Naive thymus-derived CD8-positive, alpha-beta T cell (primary cell): ENCODE data around the gene DYNC2H1. TPM values are rescaled to one million over a fixed set of nuclear protein-coding genes. Genes with fewer than 3 reads are reported as not detected.

ENCODE experiments used
- ATAC-seq, 2 donors: fragments of 150-1000 bp; cut with Tn5 transposase in 1 of 2; sonication (Bioruptor Pico), chemical (Tn5 transposase) in 1 of 2; 1 replicate in 1 of 2; 2 replicates in 1 of 2; pipeline ENCODE4 v1.10.0; 2021; ENCODE audit warnings: mild to moderate bottlenecking in 2 of 2, moderate library complexity in 2 of 2
- POLR2A ChIA-PET: fragments of 350-600 bp; sonication (Branson Sonifier 250); formaldehyde crosslinking; loops from one replicate; lab custom pipeline; 2021; ENCODE audit warnings: antibody characterized with exemption; lab: Charles Lee
- DNase-seq, 10 donors: peaks; one replicate each; pipeline versions ENCODE4 v3.0.0 to v3.0.0-alpha.2; 2020 to 2022
- H3K27ac Mint-ChIP-seq, 10 donors: one replicate each; pipeline ENCODE4 v1.8.0; 2020 to 2022; ENCODE audit warnings: mild to moderate bottlenecking in 10 of 10, mixed read lengths in 10 of 10, moderate library complexity in 4 of 10, inconsistent platforms in 1 of 10
- H3K27me3 Mint-ChIP-seq, 5 donors: one replicate each; pipeline ENCODE4 v1.8.0; 2021 to 2022; ENCODE audit warnings: mixed read lengths in 5 of 5
- H3K36me3 Mint-ChIP-seq, 3 donors: one replicate each; pipeline ENCODE4 v1.8.0; 2020 to 2022; ENCODE audit warnings: mixed read lengths in 3 of 3, mild to moderate bottlenecking in 2 of 3, inconsistent platforms in 1 of 3
- H3K4me1 Mint-ChIP-seq, 4 donors: one replicate each; pipeline ENCODE4 v1.8.0; 2021 to 2022; ENCODE audit warnings: mixed read lengths in 4 of 4
- H3K4me3 Mint-ChIP-seq, 10 donors: one replicate each; pipeline ENCODE4 v1.8.0; 2020 to 2022; ENCODE audit warnings: mild to moderate bottlenecking in 10 of 10, mixed read lengths in 10 of 10, moderate library complexity in 6 of 10, inconsistent platforms in 1 of 10
- H3K9me3 Mint-ChIP-seq, 9 donors: one replicate each; pipeline ENCODE4 v1.8.0; 2020 to 2022; ENCODE audit warnings: mixed read lengths in 9 of 9, mild to moderate bottlenecking in 3 of 9, inconsistent platforms in 1 of 9, moderate library complexity in 1 of 9
- polyA plus RNA-seq, 3 donors: library from polyadenylated mRNA; unstranded; fragments of 300-500 nt; fragmentation: Illumina TruSeq; gene quantifications; one replicate each; pipeline ENCODE4 v1.2.3, GENCODE V29; 2021
- total RNA-seq, 8 experiments: library from RNA in 2 of 8; stranded (reverse) in 2 of 8; gene quantifications; one replicate each; pipeline ENCODE4 v1.2.3 and lab custom pipeline; 2021 to 2026

The DYNC2H1 gene
- total and polyA plus RNA-seq, 5 experiments from 2014 or later: 0.54 to 3.2 (median 0.99) TPM

- H3K27ac Mint-ChIP-seq: no peak overlapping the region
- no peak for ATAC-seq
- H3K4me3 Mint-ChIP-seq: no peak overlapping the region
- H3K27me3 Mint-ChIP-seq: no peaks in the 10 kb centered on the region
- POLR2A ChIA-PET: no interaction called here
- H3K36me3 Mint-ChIP-seq: peaks cover 0 to 3% (median 0%) of the 10 kb centered on the region in 3 donors
- H3K9me3 Mint-ChIP-seq: no peaks in the 10 kb centered on the region
- no peak for DNase-seq
- H3K4me1 Mint-ChIP-seq: no peaks in the 10 kb centered on the region
Measured at GRCh38 chr11:103317118-103317517, 207.9 kb downstream of the DYNC2H1 start.

DNA sequence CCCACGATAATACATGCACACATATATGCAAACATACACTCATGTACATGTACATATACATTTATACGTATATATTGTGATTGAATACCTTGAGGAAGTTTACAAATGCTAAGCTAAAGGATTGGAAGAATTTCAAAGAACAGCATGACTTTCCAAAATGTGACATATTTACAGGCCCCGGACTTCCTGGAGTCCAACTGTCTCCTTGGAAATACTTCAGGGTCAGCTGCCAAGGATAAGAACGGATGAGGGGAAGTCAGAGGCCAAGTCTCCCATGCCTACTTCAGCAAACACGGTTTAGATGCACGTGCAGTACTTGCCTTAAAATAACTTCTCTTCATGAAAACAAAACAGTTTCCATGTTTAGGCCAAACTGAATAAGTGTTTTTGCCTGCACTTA lies 213.6 kb downstream of the DYNC2H1 start:
- POLR2A ChIA-PET: no interaction called here
- Mint-ChIP-seq H3K36me3 (peaks cover 5 to 9% (median 6%) of the 10 kb centered on the region in 3 donors), H3K27me3 (no peaks in the 10 kb centered on the region), H3K27ac (no peak overlapping the region), H3K4me3 (no peak overlapping the region), H3K9me3 (no peaks in the 10 kb centered on the region), H3K4me1 (peaks cover 3 to 9% (median 7%) of the 10 kb centered on the region in 4 donors)
- DNase-seq: no peak
- no peak for ATAC-seq

- POLR2A ChIA-PET: no interaction called here
- DNase-seq (no peak), ATAC-seq (no peak)
- Mint-ChIP-seq H3K9me3 (no peaks in the 10 kb centered on the region), H3K36me3 (peaks cover 5 to 10% (median 6%) of the 10 kb centered on the region in 3 donors), H3K27ac (no peak overlapping the region), H3K4me3 (peak overlapping the region in 1 of 10 donors; percentile 3), H3K4me1 (peaks cover 3 to 9% (median 7%) of the 10 kb centered on the region in 4 donors), H3K27me3 (peaks cover 0 to 5% (median 0%) of the 10 kb centered on the region in 5 donors)
Measured at GRCh38 chr11:103325686-103326069, 216.5 kb downstream of the DYNC2H1 start.

DNA sequence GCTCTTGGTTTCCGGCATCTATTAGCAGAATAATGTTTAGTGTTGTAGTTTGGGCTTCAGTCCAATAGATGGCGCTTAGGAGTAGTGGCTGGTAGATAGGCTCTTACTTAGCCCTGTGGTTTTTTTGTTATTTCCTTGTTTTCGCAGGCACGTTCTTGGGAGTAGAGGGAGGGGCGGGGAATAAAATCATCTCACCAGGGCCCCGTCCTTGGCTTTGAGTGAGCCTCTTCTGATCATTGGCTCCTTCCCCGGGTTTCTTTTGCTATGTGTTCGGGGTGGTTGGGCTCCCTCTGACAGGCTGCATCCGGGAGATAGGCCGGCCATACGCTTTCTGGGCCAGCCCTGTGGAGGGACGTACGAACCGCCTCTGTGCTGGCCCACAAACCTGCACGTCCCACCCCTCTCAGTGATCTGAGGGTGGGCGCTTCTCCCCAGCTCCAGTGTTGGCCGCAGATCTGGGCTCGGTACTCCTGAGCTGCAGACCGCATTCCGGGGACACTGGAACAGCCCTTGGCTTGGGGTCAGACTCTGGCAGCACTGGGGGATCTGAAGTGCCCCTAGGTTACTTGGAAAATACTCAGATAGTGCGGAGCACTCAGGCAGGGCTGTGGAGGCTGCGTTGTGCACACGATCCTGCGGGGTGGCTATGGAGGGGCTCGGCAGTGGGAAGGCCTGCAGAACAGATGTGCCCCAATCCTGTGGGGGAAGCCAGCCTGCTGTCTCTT lies 217.0 kb downstream of the DYNC2H1 start:
- peak in 5 of 10 donors; percentile 2 to 29 (median 15) for DNase-seq
- Mint-ChIP-seq H3K27ac (no peak overlapping the region), H3K4me1 (peaks cover 3 to 9% (median 7%) of the 10 kb centered on the region in 4 donors), H3K4me3 (peak overlapping the region in 1 of 10 donors; percentile 26), H3K36me3 (peaks cover 5 to 10% (median 6%) of the 10 kb centered on the region in 3 donors), H3K27me3 (peaks cover 0 to 6% (median 0%) of the 10 kb centered on the region in 5 donors), H3K9me3 (peaks cover 0 to under 1% (median 0%) of the 10 kb centered on the region in 9 donors)
- POLR2A ChIA-PET: no interaction called here
- ATAC-seq: peak in 1 of 2 donors; percentile 27

DNA sequence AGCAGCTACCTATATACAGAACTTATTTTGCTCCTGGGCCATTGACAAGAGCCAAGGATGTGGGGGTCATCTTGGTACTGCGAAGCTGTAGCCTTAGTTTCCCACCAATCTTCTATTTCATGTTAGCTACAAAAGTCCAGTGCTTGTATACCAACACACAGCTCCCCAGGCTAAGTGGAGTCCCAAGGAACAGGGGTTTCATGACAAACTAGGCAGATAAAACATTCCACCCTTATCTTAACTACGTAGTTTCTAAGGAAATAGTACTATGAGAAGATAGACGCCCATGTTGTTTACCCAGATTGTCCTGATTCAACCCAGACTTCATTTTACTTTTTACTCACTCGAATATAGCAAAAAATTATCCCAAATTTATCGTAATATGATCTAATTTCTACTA lies 218.5 kb downstream of the DYNC2H1 start:
- ATAC-seq (no peak), DNase-seq (no peak)
- H3K4me3 Mint-ChIP-seq: no peak overlapping the region
- no peak overlapping the region for H3K27ac Mint-ChIP-seq
- H3K9me3 Mint-ChIP-seq: peaks cover 0 to 6% (median 0%) of the 10 kb centered on the region in 9 donors
- peaks cover 5 to 10% (median 6%) of the 10 kb centered on the region in 3 donors for H3K36me3 Mint-ChIP-seq
- peaks cover 3 to 9% (median 9%) of the 10 kb centered on the region in 4 donors for H3K4me1 Mint-ChIP-seq
- POLR2A ChIA-PET: interaction anchor here (1.1 kb wide), 1 partner anchor 66 kb away, joined by 3 read pairs; no protein-coding TSS in a partner anchor
- H3K27me3 Mint-ChIP-seq: peaks cover 0 to 9% (median 0%) of the 10 kb centered on the region in 5 donors

DNA sequence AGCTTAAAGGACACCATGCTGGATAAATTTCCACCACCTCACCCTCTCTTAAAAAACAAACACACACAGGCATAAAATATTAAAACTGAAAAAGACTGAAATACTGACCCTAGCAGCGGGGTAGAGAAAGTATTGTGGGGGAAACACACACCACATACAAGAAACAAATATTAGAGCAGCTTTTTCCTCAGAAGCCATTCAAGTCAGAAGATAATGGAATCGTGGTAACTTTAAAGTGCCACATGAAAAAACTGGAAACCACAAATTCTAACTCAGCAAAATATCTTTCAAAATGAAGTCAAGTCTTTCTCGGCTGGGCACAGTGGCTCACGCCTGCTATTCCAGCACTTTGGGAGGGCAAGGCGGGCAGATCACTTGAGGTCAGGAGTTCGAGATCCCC lies 223.2 kb downstream of the DYNC2H1 start:
- no peak for ATAC-seq
- H3K27ac Mint-ChIP-seq: no peak overlapping the region
- POLR2A ChIA-PET: no interaction called here

DNA sequence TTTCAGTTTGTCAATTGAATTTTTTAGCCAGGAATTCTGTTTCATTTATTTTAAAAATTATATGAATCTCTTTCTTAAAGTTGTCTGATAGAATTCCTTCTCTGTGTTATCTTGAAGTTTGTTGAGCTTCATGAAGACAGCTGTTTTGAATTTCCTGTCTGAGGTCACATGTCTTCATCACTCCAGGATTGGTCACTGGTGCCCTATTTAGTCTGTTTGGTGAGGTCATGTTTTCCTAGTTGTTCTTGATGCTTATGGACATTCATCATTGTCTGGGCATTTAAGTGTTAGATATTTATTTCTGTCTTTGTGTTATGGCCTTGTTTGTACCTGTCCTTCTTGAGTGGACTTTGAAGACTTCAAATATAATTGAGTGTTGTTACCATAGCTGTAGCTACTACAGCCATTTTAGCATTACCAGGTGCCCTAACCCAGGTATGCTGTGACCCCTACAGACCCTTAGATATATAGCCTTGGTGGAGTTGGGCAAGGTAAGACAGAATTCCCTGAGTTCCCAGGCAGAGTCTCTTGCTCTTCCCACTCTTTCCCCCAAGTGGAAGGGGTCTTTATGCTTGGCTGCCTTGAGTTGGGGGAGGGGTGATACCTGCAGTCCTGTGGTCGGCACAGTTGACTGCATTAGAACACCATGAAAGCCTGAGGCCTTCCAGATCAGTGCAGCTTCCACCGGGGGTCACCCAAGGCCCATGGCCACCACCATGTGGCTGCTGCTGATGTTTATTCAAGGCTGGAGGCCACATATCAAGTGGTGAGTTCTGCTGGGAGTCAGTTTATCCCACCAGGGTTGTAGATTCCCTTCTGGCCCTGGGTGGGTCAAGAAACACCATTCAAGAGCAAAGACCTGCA lies 229.6 kb downstream of the DYNC2H1 start:
- H3K9me3 Mint-ChIP-seq: no peaks in the 10 kb centered on the region
- no peaks in the 10 kb centered on the region for H3K4me1 Mint-ChIP-seq
- H3K36me3 Mint-ChIP-seq: peaks cover 0 to 6% (median 0%) of the 10 kb centered on the region in 3 donors
- no peak for ATAC-seq
- no peak overlapping the region for H3K27ac Mint-ChIP-seq
- no peak for DNase-seq
- POLR2A ChIA-PET: no interaction called here
- peaks cover 0 to 1% (median 0%) of the 10 kb centered on the region in 5 donors for H3K27me3 Mint-ChIP-seq
- H3K4me3 Mint-ChIP-seq: no peak overlapping the region

More for the DNA sequence above, 223.2 kb downstream of the DYNC2H1 start:
- Mint-ChIP-seq H3K36me3 (peaks cover 0 to 1% (median 0%) of the 10 kb centered on the region in 3 donors), H3K4me3 (no peak overlapping the region), H3K4me1 (peaks cover 0 to 5% (median 0%) of the 10 kb centered on the region in 4 donors), H3K27me3 (peaks cover 0 to 10% (median 0%) of the 10 kb centered on the region in 5 donors), H3K9me3 (peaks cover 0 to 6% (median 0%) of the 10 kb centered on the region in 9 donors)
- no peak for DNase-seq

GRCh38 chr11:103339485-103339857 lies 230.2 kb downstream of the DYNC2H1 start:
- H3K9me3 Mint-ChIP-seq: no peaks in the 10 kb centered on the region
- H3K4me3 Mint-ChIP-seq: no peak overlapping the region
- H3K4me1 Mint-ChIP-seq: no peaks in the 10 kb centered on the region
- ATAC-seq (no peak), DNase-seq (no peak)
- POLR2A ChIA-PET: no interaction called here
- H3K36me3 Mint-ChIP-seq: peaks cover 0 to 6% (median 0%) of the 10 kb centered on the region in 3 donors
- no peaks in the 10 kb centered on the region for H3K27me3 Mint-ChIP-seq
- no peak overlapping the region for H3K27ac Mint-ChIP-seq

DNA sequence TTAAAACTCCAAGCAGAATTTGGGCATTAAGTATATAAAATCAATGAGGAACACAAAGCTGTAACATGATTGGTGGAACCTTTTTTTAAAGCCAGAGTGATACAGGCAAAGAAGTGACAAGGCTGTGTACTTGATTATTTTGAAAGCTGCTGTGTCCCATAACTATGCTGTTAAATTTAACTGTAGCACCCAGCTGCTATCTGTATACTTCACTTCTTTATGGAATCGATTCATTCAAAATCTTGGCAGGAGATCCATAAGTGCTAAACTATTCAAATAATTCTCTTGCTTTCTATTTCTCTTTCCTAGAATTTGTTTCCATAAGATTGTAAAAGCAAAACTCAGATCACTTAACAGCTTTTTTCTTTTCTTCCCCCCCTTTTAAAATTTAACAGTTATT lies 231.7 kb downstream of the DYNC2H1 start:
- POLR2A ChIA-PET: no interaction called here
- no peaks in the 10 kb centered on the region for H3K9me3 Mint-ChIP-seq
- H3K27me3 Mint-ChIP-seq: no peaks in the 10 kb centered on the region
- DNase-seq (no peak), ATAC-seq (no peak)
- peaks cover 0 to 6% (median 0%) of the 10 kb centered on the region in 3 donors for H3K36me3 Mint-ChIP-seq
- H3K4me3 Mint-ChIP-seq: no peak overlapping the region
- H3K4me1 Mint-ChIP-seq: no peaks in the 10 kb centered on the region
- no peak overlapping the region for H3K27ac Mint-ChIP-seq

DNA sequence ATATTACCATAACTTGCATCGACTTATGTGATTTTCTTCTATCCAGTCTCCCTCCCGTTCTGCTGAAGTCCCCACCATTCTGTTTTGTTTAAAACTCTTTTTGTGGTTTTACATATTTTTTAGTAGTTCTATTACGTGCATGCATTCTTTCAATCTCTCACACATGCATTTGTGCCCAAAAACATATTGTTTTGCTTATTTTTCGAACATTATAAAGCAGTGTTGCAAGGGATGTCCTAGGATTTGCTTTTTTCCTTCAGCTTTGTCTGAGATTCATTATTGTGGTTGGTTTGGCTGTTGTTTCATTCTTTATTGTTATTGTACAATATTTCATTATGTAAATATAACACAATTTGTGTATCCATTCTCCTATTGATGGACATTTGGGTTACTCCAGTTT lies 235.7 kb downstream of the DYNC2H1 start:
- Mint-ChIP-seq H3K4me1 (no peaks in the 10 kb centered on the region), H3K9me3 (peaks cover 0 to 8% (median 0%) of the 10 kb centered on the region in 9 donors), H3K27ac (no peak overlapping the region), H3K36me3 (peaks cover 0 to under 1% (median 0%) of the 10 kb centered on the region in 3 donors), H3K4me3 (no peak overlapping the region), H3K27me3 (no peaks in the 10 kb centered on the region)
- DNase-seq (no peak), ATAC-seq (no peak)
- POLR2A ChIA-PET: no interaction called here

DNA sequence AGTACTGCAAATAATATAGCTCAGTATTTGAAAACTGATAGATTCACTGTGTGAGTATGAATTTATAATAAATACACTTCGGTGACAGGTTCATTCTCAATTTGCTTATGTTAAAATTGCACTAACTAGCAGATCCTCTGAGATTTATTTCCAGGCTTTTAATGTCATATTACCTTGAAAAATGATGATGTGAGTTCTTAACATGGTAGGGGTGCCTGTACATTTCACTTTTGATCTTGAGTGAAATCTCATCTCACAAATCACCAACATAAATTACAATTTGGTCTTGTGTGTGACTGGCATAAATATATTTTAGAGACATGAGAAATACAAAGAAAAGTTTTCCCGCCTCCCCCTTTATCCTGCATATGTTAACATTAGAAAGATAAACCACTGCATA lies 240.4 kb downstream of the DYNC2H1 start:
- Mint-ChIP-seq H3K27me3 (no peaks in the 10 kb centered on the region), H3K27ac (no peak overlapping the region), H3K4me1 (no peaks in the 10 kb centered on the region), H3K4me3 (no peak overlapping the region), H3K9me3 (peaks cover 0 to 8% (median 0%) of the 10 kb centered on the region in 9 donors), H3K36me3 (peaks cover 0 to 8% (median 0%) of the 10 kb centered on the region in 3 donors)
- ATAC-seq (no peak), DNase-seq (no peak)
- POLR2A ChIA-PET: no interaction called here

GRCh38 chr11:103354656-103355055 lies 245.4 kb downstream of the DYNC2H1 start:
- Mint-ChIP-seq H3K4me1 (no peaks in the 10 kb centered on the region), H3K36me3 (peaks cover 0 to 9% (median 0%) of the 10 kb centered on the region in 3 donors), H3K27me3 (no peaks in the 10 kb centered on the region), H3K27ac (no peak overlapping the region), H3K9me3 (peaks cover 0 to 6% (median 0%) of the 10 kb centered on the region in 9 donors), H3K4me3 (no peak overlapping the region)
- DNase-seq (no peak), ATAC-seq (no peak)
- POLR2A ChIA-PET: no interaction called here

DNA sequence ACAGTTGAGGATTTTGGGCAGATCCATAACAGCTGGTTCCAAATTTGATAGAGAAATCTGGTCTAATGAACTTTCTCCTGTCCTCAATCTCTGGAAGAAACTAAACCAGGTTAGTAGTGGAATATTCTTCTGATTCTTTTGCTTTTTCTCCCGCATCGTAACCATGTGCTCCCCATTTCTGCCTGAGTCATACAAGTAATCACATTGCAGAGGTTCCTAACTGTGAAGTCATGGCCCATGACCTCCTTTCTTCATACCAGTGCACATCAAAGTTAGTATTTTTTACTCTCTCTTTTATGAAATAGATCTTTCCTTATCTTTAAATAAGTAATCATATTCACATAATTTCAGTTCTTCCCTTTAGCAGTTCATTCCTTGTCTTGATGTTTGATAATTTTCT lies 249.0 kb downstream of the DYNC2H1 start:
- DNase-seq (no peak), ATAC-seq (no peak)
- POLR2A ChIA-PET: no interaction called here
- no peak overlapping the region for H3K27ac Mint-ChIP-seq
- H3K4me1 Mint-ChIP-seq: no peaks in the 10 kb centered on the region
- no peaks in the 10 kb centered on the region for H3K9me3 Mint-ChIP-seq
- no peaks in the 10 kb centered on the region for H3K27me3 Mint-ChIP-seq
- no peak overlapping the region for H3K4me3 Mint-ChIP-seq
- H3K36me3 Mint-ChIP-seq: peaks cover 0 to 1% (median 0%) of the 10 kb centered on the region in 3 donors
